BJ (cell line): ENCODE measurements around the gene TMEM74B. TPM values are rescaled to one million over a fixed set of nuclear protein-coding genes. Genes with fewer than 3 reads are reported as not detected.

ENCODE experiments used
- CTCF ChIA-PET: fragments of 350-600 bp; formaldehyde crosslinking; extraction: SDS; loops from one replicate; lab custom pipeline; 2021; ENCODE audit warnings: antibody characterized with exemption, inconsistent platforms; lab: Yijun Ruan, JAX
- POLR2A ChIA-PET: fragments of 300-600 bp; sonication (Branson Sonifier 250); formaldehyde crosslinking; extraction: SDS; loops from one replicate; lab custom pipeline; 2021; ENCODE audit warnings: antibody characterized with exemption; lab: Charles Lee
- DNase-seq: peaks from one replicate; pipeline ENCODE4 v3.0.0-alpha.2; 2011; ENCODE audit warnings: low read depth
- H3K27me3 ChIP-seq: 2 replicates; pipeline ENCODE4 v1.6.0; 2011; ENCODE audit warnings: low read length; ENCODE audit not compliant: control insufficient read depth, insufficient read depth
- H3K36me3 ChIP-seq: 2 replicates; pipeline ENCODE4 v1.5.1; 2011; ENCODE audit warnings: low read length; ENCODE audit not compliant: control insufficient read depth, insufficient read depth
- H3K4me3 ChIP-seq: 2 replicates; pipeline ENCODE4 v1.5.1; 2011; ENCODE audit warnings: low read depth, mild to moderate bottlenecking, control low read depth, low read length
- CTCF ChIP-seq: IDR thresholded peaks from 2 replicates; pipeline ENCODE4 v1.5.1; 2011; ENCODE audit warnings: low read depth, mild to moderate bottlenecking, control low read depth, inconsistent platforms, low read length, moderate library complexity; ENCODE audit not compliant: insufficient read depth
- polyA plus RNA-seq: library from polyadenylated mRNA; depleted of rRNA; stranded (reverse); fragments of >200 nt; gene quantifications from 2 replicates; pipeline ENCODE4 v1.2.3, GENCODE V29; 2011

TMEM74B gene
- polyA plus RNA-seq, 1 experiment: 0.04 TPM

- no peak for DNase-seq
- H3K27me3 ChIP-seq: no peaks in the 10 kb centered on the region
- no peak for TF ChIP-seq CTCF
- H3K4me3 ChIP-seq: no peak overlapping the region
- ChIA-PET CTCF (interaction anchor here (1.5 kb wide), 1 partner anchor 9 kb away, joined by 5 read pairs; no protein-coding TSS in a partner anchor), POLR2A (no interaction called here)
- peaks cover 21% of the 10 kb centered on the region for H3K36me3 ChIP-seq
Measured at GRCh38 chr20:1160991-1161390, 23.8 kb downstream of the TMEM74B start.

GRCh38 chr20:1160496-1160895 lies 24.3 kb downstream of the TMEM74B start:
- CTCF ChIA-PET: interaction anchor here (1.5 kb wide), 1 partner anchor 9 kb away, joined by 5 read pairs; no protein-coding TSS in a partner anchor
- POLR2A ChIA-PET: no interaction called here
- peaks cover 21% of the 10 kb centered on the region for H3K36me3 ChIP-seq
- no peaks in the 10 kb centered on the region for H3K27me3 ChIP-seq
- no peak overlapping the region for H3K4me3 ChIP-seq
- DNase-seq: no peak
- TF ChIP-seq CTCF: no peak

- no peak overlapping the region for H3K4me3 ChIP-seq
- H3K36me3 ChIP-seq: peaks cover 6% of the 10 kb centered on the region; the same call in 1 of the 2 replicates
- ChIA-PET CTCF (no interaction called here), POLR2A (no interaction called here)
- no peak for TF ChIP-seq CTCF
- H3K27me3 ChIP-seq: no peaks in the 10 kb centered on the region
- no peak for DNase-seq
Measured at GRCh38 chr20:1155342-1155741, 29.4 kb downstream of the TMEM74B start.

- Histone ChIP-seq H3K36me3 (peaks cover 6% of the 10 kb centered on the region; the same call in 1 of the 2 replicates), H3K27me3 (no peaks in the 10 kb centered on the region), H3K4me3 (no peak overlapping the region)
- no peak for DNase-seq
- CTCF ChIA-PET: no interaction called here
- no peak for TF ChIP-seq CTCF
- POLR2A ChIA-PET: no interaction called here
Measured at GRCh38 chr20:1154691-1155090, 30.1 kb downstream of the TMEM74B start.

GRCh38 chr20:1154226-1154625 lies 30.6 kb downstream of the TMEM74B start:
- ChIA-PET POLR2A (no interaction called here), CTCF (no interaction called here)
- H3K36me3 ChIP-seq: peaks cover 6% of the 10 kb centered on the region; the same call in 1 of the 2 replicates
- no peaks in the 10 kb centered on the region for H3K27me3 ChIP-seq
- no peak overlapping the region for H3K4me3 ChIP-seq
- DNase-seq: no peak
- TF ChIP-seq CTCF: no peak
